HepG2 (cell line): ENCODE data around the gene GAS6. TPM values are rescaled to one million over a fixed set of nuclear protein-coding genes. Genes with fewer than 3 reads are reported as not detected.

ENCODE experiments used
- ATAC-seq: fragments of 200-7000 bp; cut with Tn5 transposase; 3 replicates; pipeline ENCODE4 v1.9.1; 2020; ENCODE audit warnings: mild to moderate bottlenecking, moderate library complexity
- BruUV-seq: library from RNA; stranded (reverse); fragments of 400-500 nt; replicated peaks from 2 replicates; lab custom pipeline; 2021; lab: Mats Ljungman, UMichigan
- CTCF ChIA-PET: fragments of 300-600 bp; formaldehyde crosslinking; extraction: SDS; loops from one replicate; lab custom pipeline; 2021; ENCODE audit warnings: low total read pairs, inconsistent platforms, low intra/inter-chr PET ratio; lab: Yijun Ruan, JAX
- POLR2A ChIA-PET: fragments of 350-600 bp; sonication (Branson Sonifier 250); formaldehyde crosslinking; loops from one replicate; lab custom pipeline; 2020; ENCODE audit warnings: antibody characterized with exemption, inconsistent platforms; lab: Yijun Ruan, JAX
- DNase-seq: peaks from one replicate; pipeline ENCODE4 v3.0.0-alpha.2; 2015; ENCODE audit warnings: low spot score
- FAIRE-seq: peaks from 3 replicates; lab custom pipeline; 2011; peaks lifted over from hg19 to GRCh38; lab: Jason Lieb, UNC
- H2AFZ ChIP-seq: one replicate; pipeline ENCODE4 v1.6.1; 2011; ENCODE audit warnings: low read length, inconsistent platforms
- H3K27ac ChIP-seq: fragments of 300-600 bp; 3 replicates; pipeline ENCODE4 v1.8.0; 2011; ENCODE audit warnings: mixed run types, mild to moderate bottlenecking, mixed read lengths, low read length, inconsistent platforms; ENCODE audit not compliant: insufficient read depth; ENCODE audit errors: extremely low read length
- H3K27me3 ChIP-seq, 2 experiments: fragments of 200-600 bp in 1 of 2; 2 replicates in 1 of 2; 3 replicates in 1 of 2; pipeline versions ENCODE4 v1.6.0 to v1.8.0; 2011; ENCODE audit warnings: low read length in 2 of 2, mild to moderate bottlenecking in 2 of 2, moderate library complexity in 2 of 2, inconsistent platforms in 1 of 2; ENCODE audit not compliant: insufficient read depth in 2 of 2, control insufficient read depth in 1 of 2
- H3K36me3 ChIP-seq, 2 experiments: fragments of 200-600 bp in 1 of 2; replicated peaks in 1 of 2; 2 replicates in 1 of 2; 3 replicates in 1 of 2; pipeline versions ENCODE4 v1.5.1 to v1.8.0; 2011; ENCODE audit warnings: low read length in 2 of 2, inconsistent platforms in 1 of 2; ENCODE audit not compliant: insufficient read depth in 2 of 2, control insufficient read depth in 1 of 2
- H3K4me1 ChIP-seq: 2 replicates; pipeline ENCODE4 v1.5.1; 2012; ENCODE audit warnings: low read length, inconsistent platforms; ENCODE audit not compliant: insufficient read depth
- H3K4me2 ChIP-seq: 2 replicates; pipeline ENCODE4 v1.6.0; 2011; ENCODE audit warnings: low read depth, low read length, inconsistent platforms
- H3K4me3 ChIP-seq, 3 experiments: fragments of 200-600 bp in 1 of 3; sonication (generic), shearing (Covaris generic) in 1 of 3; replicated peaks in 1 of 3; 2 replicates each; pipeline ENCODE4 v1.5.1; 2011 to 2016; ENCODE audit warnings: low read length in 3 of 3, inconsistent platforms in 2 of 3, low read depth in 2 of 3, mild to moderate bottlenecking in 2 of 3, control low read depth in 1 of 3, mixed read lengths in 1 of 3; ENCODE audit not compliant: insufficient read depth in 1 of 3
- H3K79me2 ChIP-seq: one replicate; pipeline ENCODE4 v1.6.1; 2011; ENCODE audit warnings: low read length, inconsistent platforms; ENCODE audit not compliant: insufficient read depth
- H3K9ac ChIP-seq: 2 replicates; pipeline ENCODE4 v1.6.0; 2011; ENCODE audit warnings: mild to moderate bottlenecking, low read depth, low read length, inconsistent platforms; ENCODE audit not compliant: insufficient read depth
- H3K9me3 ChIP-seq: 2 replicates; pipeline ENCODE4 v1.5.1; 2012; ENCODE audit warnings: mild to moderate bottlenecking, low read length
- H4K20me1 ChIP-seq: 2 replicates; pipeline ENCODE4 v1.6.0; 2011; ENCODE audit warnings: inconsistent platforms, mild to moderate bottlenecking, low read length, moderate library complexity; ENCODE audit not compliant: insufficient read depth
- FOXC1 ChIP-seq: sonication (generic); formaldehyde crosslinking; IDR thresholded peaks from 2 replicates; pipeline ENCODE4 v1.8.0; 2022; ENCODE audit warnings: mild to moderate bottlenecking, missing genetic modification reagents, borderline replicate concordance
- JARID2 ChIP-seq: sonication (generic); formaldehyde crosslinking; IDR thresholded peaks from 2 replicates; pipeline ENCODE4 v1.8.1; 2023; ENCODE audit warnings: missing genetic modification reagents, inconsistent platforms; ENCODE audit not compliant: insufficient replicate concordance
- KAT8 ChIP-seq: IDR thresholded peaks from 2 replicates; pipeline ENCODE4 v1.6.1; 2016; ENCODE audit warnings: missing genetic modification reagents, missing compliant biosample characterization
- NFRKB ChIP-seq: fragments of 450-650 bp; IDR thresholded peaks from 2 replicates; pipeline ENCODE4 v1.6.1; 2017
- RARG ChIP-seq: sonication (generic); formaldehyde crosslinking; IDR thresholded peaks from 2 replicates; pipeline ENCODE4 v1.4.0; 2020; ENCODE audit warnings: low read depth, mild to moderate bottlenecking, missing genetic modification reagents
- RNF2 ChIP-seq: fragments of 450-650 bp; conservative IDR thresholded peaks from 2 replicates; pipeline ENCODE4 v1.6.1; 2016; ENCODE audit warnings: low read depth
- SNAI1 ChIP-seq: sonication (generic); formaldehyde crosslinking; IDR thresholded peaks from 2 replicates; pipeline ENCODE4 v1.5.0; 2020; ENCODE audit warnings: mild to moderate bottlenecking, missing genetic modification reagents, borderline replicate concordance
- ZFYVE20 ChIP-seq: sonication (generic); formaldehyde crosslinking; IDR thresholded peaks from 2 replicates; pipeline ENCODE4 v1.8.0; 2023; ENCODE audit warnings: low read depth, mild to moderate bottlenecking, moderate library complexity, missing genetic modification reagents, borderline replicate concordance
- ZIK1 ChIP-seq: sonication (generic); formaldehyde crosslinking; IDR thresholded peaks from 2 replicates; pipeline ENCODE4 v1.5.0; 2020; ENCODE audit warnings: mild to moderate bottlenecking, low read depth, missing genetic modification reagents, borderline replicate concordance
- ZMAT3 ChIP-seq: sonication (generic); formaldehyde crosslinking; conservative IDR thresholded peaks from 2 replicates; pipeline ENCODE4 v1.7.0; 2021; ENCODE audit warnings: missing genetic modification reagents
- ZNF205 ChIP-seq: IDR thresholded peaks from 2 replicates; pipeline ENCODE4 v1.6.1; 2018; ENCODE audit warnings: missing biosample characterization, missing genetic modification reagents
- ZNF441 ChIP-seq: sonication (generic); formaldehyde crosslinking; IDR thresholded peaks from 2 replicates; pipeline ENCODE4 v1.7.0; 2021; ENCODE audit warnings: missing genetic modification reagents, borderline replicate concordance
- ZNF746 ChIP-seq: sonication (generic); formaldehyde crosslinking; IDR thresholded peaks from 2 replicates; pipeline ENCODE4 v1.8.0; 2022; ENCODE audit warnings: mild to moderate bottlenecking, missing genetic modification reagents
- ZSCAN22 ChIP-seq: sonication (generic); formaldehyde crosslinking; IDR thresholded peaks from 2 replicates; pipeline ENCODE4 v1.4.0; 2020; ENCODE audit warnings: mild to moderate bottlenecking, missing genetic modification reagents
- WGBS: methylation state at CpG from one replicate; pipeline ENCODE4 v1.1.6; 2017; ENCODE audit warnings: low lambda C conversion rate; 5-methylcytosine and 5-hydroxymethylcytosine counted together
- in situ Hi-C: cut with HindIII; loops from 2 replicates; pipeline ENCODE4 v1.10.0; 2017; ENCODE audit warnings: low pct_unique_long_range_greater_than_20kb; ENCODE audit not compliant: extremely low pct_ligation_motif_present
- intact Hi-C: fragments of 100-400 bp; cut with micrococcal nuclease; formaldehyde crosslinking; loops from one replicate; pipeline ENCODE4 v1.10.0; 2022; ENCODE audit not compliant: unreplicated experiment
- polyA plus RNA-seq, 8 experiments: library from polyadenylated mRNA; depleted of rRNA in 3 of 8; stranded (reverse) in 7 of 8; unstranded in 1 of 8; fragments of >200 nt; fragmentation: Illumina TruSeq in 4 of 8; extraction: Trizol in 4 of 8; gene quantifications; 2 replicates each; pipeline versions ENCODE4 v1.2.1 to v1.2.3, GENCODE V29; 2011 to 2016; ENCODE audit warnings: low read depth in 4 of 8, missing spikeins in 1 of 8, mixed read lengths in 1 of 8; ENCODE audit not compliant: insufficient read depth in 1 of 8
- total RNA-seq, 5 experiments: library from RNA; depleted of rRNA; stranded (reverse); fragments of >200 nt; fragmentation: Illumina TruSeq; extraction: Trizol; gene quantifications; 2 replicates each; pipeline ENCODE4 v1.2.3, GENCODE V29; 2016; ENCODE audit warnings: low read depth in 1 of 5
- TF ChIP-seq, protein P1 (sequence below): fragments of 450-650 bp; IDR thresholded peaks from 2 replicates; pipeline ENCODE4 v1.6.1; 2017
- TF ChIP-seq, protein P2 (sequence below): IDR thresholded peaks from 2 replicates; pipeline ENCODE4 v1.6.1; 2018; ENCODE audit warnings: missing genetic modification reagents
- TF ChIP-seq, protein P3 (sequence below): sonication (generic); formaldehyde crosslinking; IDR thresholded peaks from 2 replicates; pipeline ENCODE4 v1.8.1; 2023; ENCODE audit warnings: missing genetic modification reagents, inconsistent platforms, borderline replicate concordance
- TF ChIP-seq, protein P4 (sequence below): IDR thresholded peaks from 2 replicates; pipeline ENCODE4 v1.6.1; 2016; ENCODE audit warnings: low read depth, borderline replicate concordance
- TF ChIP-seq, protein P5 (sequence below): sonication (generic); formaldehyde crosslinking; conservative IDR thresholded peaks from 2 replicates; pipeline ENCODE4 v1.8.0; 2022; ENCODE audit warnings: mild to moderate bottlenecking, moderate library complexity, missing genetic modification reagents

Gene GAS6
- total and polyA plus RNA-seq, 2 of the 13 experiments (the other 11 are each of a cell fraction or from before 2014, with no cell fraction given) = 0.09 to 0.24 TPM

DNA sequence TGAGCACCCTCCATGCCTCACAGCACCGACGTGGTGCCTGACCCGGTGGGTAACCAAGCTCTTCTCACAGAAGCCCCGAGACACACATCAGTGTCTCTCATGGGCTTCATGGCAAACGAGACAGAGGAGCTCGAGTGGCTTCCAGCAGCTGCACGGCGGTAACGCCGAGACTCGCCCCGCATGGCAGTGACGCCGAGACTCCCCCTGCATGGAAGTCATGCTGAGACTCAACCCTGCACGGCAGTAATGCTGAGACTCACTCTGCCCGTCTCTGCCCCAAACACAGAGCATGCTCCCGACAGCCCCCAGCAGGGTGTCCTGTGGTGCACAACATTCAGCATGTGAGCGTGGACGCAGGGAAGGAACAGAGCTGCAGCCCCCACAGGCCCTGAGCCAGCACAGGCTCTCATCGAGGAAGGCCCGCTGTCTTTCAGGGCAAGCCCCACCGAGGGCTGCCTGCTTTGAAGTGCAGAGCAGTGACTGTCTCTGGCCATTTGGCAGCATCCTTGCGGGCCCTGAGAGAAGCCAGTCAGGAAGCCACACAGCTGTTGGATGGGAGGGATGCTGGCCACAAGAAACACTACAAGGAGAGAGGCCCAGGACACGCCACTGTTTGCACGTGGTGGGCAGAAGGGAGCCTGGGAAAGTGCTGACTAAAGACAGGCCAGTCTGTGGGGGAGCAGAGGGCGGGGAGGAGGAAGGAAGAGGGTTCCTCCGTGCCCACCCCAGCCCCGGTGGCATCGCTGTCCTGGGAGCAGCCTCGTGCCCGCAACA is 9.5 kb downstream of the GAS6 start:
- no TSS peak for BruUV-seq
- H3K27ac ChIP-seq = no peak overlapping the region
- ATAC-seq (no peak), FAIRE-seq (no peak), DNase-seq (no peak)
- H3K9me3 ChIP-seq = no peaks in the 10 kb centered on the region
- intact Hi-C loops = no loop called here
- H3K4me2 ChIP-seq = no peak overlapping the region
- peaks cover 0 to 4% of the 10 kb centered on the region in 2 experiments; a peak in 1 of 5 replicates for H3K27me3 ChIP-seq
- H3K4me3 ChIP-seq = no peak overlapping the region
- H3K4me1 ChIP-seq = peaks cover 52% of the 10 kb centered on the region
- in situ Hi-C loops = no loop called here
- POLR2A ChIA-PET = no interaction called here
- H3K36me3 ChIP-seq = no peaks in the 10 kb centered on the region
- WGBS = 69% methylated on average over 20 of the region's 31 CpGs
- H2AFZ ChIP-seq = no peak overlapping the region
- H4K20me1 ChIP-seq = no peaks in the 10 kb centered on the region
- H3K79me2 ChIP-seq = no peaks in the 10 kb centered on the region
- H3K9ac ChIP-seq = no peak overlapping the region
- CTCF ChIA-PET = no interaction called here
- TF ChIP-seq NFRKB (no peak), ZFYVE20 (CRISPR knock-in tag) (no peak), ZSCAN22 (CRISPR knock-in tag) (no peak), ZNF441 (no peak), RARG (no peak), SNAI1 (CRISPR knock-in tag) (no peak), ZMAT3 (no peak), KAT8 (no peak), RNF2 (no peak), ZNF746 (CRISPR knock-in tag) (no peak), FOXC1 (CRISPR knock-in tag) (no peak), ZNF205 (CRISPR knock-in tag) (no peak), JARID2 (CRISPR knock-in tag) (no peak), ZIK1 (no peak)
- TF ChIP-seq, protein P1, sequence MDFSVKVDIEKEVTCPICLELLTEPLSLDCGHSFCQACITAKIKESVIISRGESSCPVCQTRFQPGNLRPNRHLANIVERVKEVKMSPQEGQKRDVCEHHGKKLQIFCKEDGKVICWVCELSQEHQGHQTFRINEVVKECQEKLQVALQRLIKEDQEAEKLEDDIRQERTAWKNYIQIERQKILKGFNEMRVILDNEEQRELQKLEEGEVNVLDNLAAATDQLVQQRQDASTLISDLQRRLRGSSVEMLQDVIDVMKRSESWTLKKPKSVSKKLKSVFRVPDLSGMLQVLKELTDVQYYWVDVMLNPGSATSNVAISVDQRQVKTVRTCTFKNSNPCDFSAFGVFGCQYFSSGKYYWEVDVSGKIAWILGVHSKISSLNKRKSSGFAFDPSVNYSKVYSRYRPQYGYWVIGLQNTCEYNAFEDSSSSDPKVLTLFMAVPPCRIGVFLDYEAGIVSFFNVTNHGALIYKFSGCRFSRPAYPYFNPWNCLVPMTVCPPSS = no peak
- TF ChIP-seq, protein P2, sequence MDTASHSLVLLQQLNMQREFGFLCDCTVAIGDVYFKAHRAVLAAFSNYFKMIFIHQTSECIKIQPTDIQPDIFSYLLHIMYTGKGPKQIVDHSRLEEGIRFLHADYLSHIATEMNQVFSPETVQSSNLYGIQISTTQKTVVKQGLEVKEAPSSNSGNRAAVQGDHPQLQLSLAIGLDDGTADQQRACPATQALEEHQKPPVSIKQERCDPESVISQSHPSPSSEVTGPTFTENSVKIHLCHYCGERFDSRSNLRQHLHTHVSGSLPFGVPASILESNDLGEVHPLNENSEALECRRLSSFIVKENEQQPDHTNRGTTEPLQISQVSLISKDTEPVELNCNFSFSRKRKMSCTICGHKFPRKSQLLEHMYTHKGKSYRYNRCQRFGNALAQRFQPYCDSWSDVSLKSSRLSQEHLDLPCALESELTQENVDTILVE (CRISPR knock-in tag) = no peak
- TF ChIP-seq, protein P3, sequence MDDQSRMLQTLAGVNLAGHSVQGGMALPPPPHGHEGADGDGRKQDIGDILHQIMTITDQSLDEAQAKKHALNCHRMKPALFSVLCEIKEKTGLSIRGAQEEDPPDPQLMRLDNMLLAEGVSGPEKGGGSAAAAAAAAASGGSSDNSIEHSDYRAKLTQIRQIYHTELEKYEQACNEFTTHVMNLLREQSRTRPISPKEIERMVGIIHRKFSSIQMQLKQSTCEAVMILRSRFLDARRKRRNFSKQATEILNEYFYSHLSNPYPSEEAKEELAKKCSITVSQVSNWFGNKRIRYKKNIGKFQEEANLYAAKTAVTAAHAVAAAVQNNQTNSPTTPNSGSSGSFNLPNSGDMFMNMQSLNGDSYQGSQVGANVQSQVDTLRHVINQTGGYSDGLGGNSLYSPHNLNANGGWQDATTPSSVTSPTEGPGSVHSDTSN (CRISPR knock-in tag) = no peak
- TF ChIP-seq, protein P4, sequence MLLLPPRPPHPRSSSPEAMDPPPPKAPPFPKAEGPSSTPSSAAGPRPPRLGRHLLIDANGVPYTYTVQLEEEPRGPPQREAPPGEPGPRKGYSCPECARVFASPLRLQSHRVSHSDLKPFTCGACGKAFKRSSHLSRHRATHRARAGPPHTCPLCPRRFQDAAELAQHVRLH (CRISPR knock-in tag) = no peak
- TF ChIP-seq, protein P5, sequence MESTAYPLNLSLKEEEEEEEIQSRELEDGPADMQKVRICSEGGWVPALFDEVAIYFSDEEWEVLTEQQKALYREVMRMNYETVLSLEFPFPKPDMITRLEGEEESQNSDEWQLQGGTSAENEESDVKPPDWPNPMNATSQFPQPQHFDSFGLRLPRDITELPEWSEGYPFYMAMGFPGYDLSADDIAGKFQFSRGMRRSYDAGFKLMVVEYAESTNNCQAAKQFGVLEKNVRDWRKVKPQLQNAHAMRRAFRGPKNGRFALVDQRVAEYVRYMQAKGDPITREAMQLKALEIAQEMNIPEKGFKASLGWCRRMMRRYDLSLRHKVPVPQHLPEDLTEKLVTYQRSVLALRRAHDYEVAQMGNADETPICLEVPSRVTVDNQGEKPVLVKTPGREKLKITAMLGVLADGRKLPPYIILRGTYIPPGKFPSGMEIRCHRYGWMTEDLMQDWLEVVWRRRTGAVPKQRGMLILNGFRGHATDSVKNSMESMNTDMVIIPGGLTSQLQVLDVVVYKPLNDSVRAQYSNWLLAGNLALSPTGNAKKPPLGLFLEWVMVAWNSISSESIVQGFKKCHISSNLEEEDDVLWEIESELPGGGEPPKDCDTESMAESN (CRISPR knock-in tag) = no peak
